Heart right ventricle (tissue), 16 donors: Measurements from ENCODE around the gene SFXN3. TPM values are rescaled to one million over a fixed set of nuclear protein-coding genes. Genes with fewer than 3 reads are reported as not detected.

Source experiments
- ATAC-seq, 8 donors: fragments of 200-7000 bp; cut with Tn5 transposase; one replicate each; pipeline ENCODE4 v1.9.1; 2020; ENCODE audit warnings: mild to moderate bottlenecking in 8 of 8, moderate library complexity in 8 of 8, moderate number of reproducible peaks in 1 of 8
- DNase-seq, 2 donors: peaks; one replicate each; pipeline ENCODE4 v3.0.0-alpha.2; 2020
- H3K27ac ChIP-seq, 10 donors: fragments of 200-600 bp; sonication (generic) in 2 of 10; one replicate each; pipeline versions ENCODE4 v1.5.0 to v1.8.0; 2020 to 2022; ENCODE audit warnings: mild to moderate bottlenecking in 3 of 10
- H3K27me3 ChIP-seq, 7 donors: fragments of 200-600 bp; one replicate each; pipeline ENCODE4 v1.8.0; 2021 to 2022; ENCODE audit warnings: mild to moderate bottlenecking in 2 of 7
- H3K36me3 ChIP-seq, 9 donors: fragments of 200-600 bp; sonication (generic) in 1 of 9; one replicate each; pipeline versions ENCODE4 v1.5.0 to v1.8.0; 2020 to 2022; ENCODE audit warnings: mild to moderate bottlenecking in 2 of 9
- H3K4me1 ChIP-seq, 9 donors: fragments of 200-600 bp; sonication (generic) in 1 of 9; one replicate each; pipeline versions ENCODE4 v1.5.0 to v1.8.0; 2020 to 2022; ENCODE audit warnings: mild to moderate bottlenecking in 4 of 9
- H3K4me3 ChIP-seq, 10 donors: fragments of 200-600 bp; sonication (generic) in 2 of 10; one replicate each; pipeline versions ENCODE4 v1.5.0 to v1.8.0; 2020 to 2022; ENCODE audit warnings: mild to moderate bottlenecking in 7 of 10, moderate library complexity in 2 of 10
- H3K9me3 ChIP-seq, 11 donors: fragments of 200-600 bp in 10 of 11; sonication (generic) in 2 of 11; one replicate each; pipeline versions ENCODE4 v1.5.0 to v1.8.0; 2013 to 2022; ENCODE audit warnings: mild to moderate bottlenecking in 2 of 11, control low read depth in 1 of 11, moderate library complexity in 1 of 11
- CTCF ChIP-seq, 9 donors: fragments of 200-600 bp; sonication (generic) in 2 of 9; IDR thresholded peaks; one replicate each; pipeline versions ENCODE4 v1.5.0 to v1.8.0; 2021 to 2022; ENCODE audit warnings: antibody characterized with exemption in 9 of 9, mild to moderate bottlenecking in 5 of 9, moderate library complexity in 1 of 9
- WGBS, 2 donors: extraction: QIAGEN DNeasy Blood & Tissue Kit; methylation state at CpG; one replicate each; pipeline ENCODE4 v1.1.7; 2013; ENCODE audit warnings: inconsistent platforms in 1 of 2; 5-methylcytosine and 5-hydroxymethylcytosine counted together
- intact Hi-C, 10 donors: fragments of 100-400 bp; cut with DNase I; formaldehyde crosslinking; loops; one replicate each; pipeline versions ENCODE4 v1.11.1 to v1.14.2; 2022
- polyA plus RNA-seq, 2 donors: library from polyadenylated mRNA; stranded (reverse); fragments of 200-250 nt; gene quantifications; one replicate each; pipeline ENCODE4 v1.2.3, GENCODE V29; 2013
- total RNA-seq, 10 donors: library from RNA; stranded (reverse); fragmentation: NEBNext Ultra II Directional in 3 of 10; extraction: Animal tissue kit (Norgen Biotek cat#: 25700) in 3 of 10; gene quantifications; one replicate each; pipeline versions ENCODE4 v1.2.1 to v1.2.4, GENCODE V29; 2021 to 2023
- donor health status: Arrhythmogenic right ventricular cardiomyopathy.
- donor health status: ischemic (EF 13 %, LVEDD 7.1; RV severe dilation, severe dysfunction).
- donor health status: healthy with polysubstance abuse.
- donor health status: DM: no; HTN: yes; CAD: no.
- donor health status: DM: no; HTN: no; CAD: no.
- donor health status: ischemic (EF 25% LVEDD 6.9; RV normal size, moderate dysfunction).
- donor health status: ischemic (EF 25% LVEDD 5.7; RV mildly dilated, moderate dysfunction).
- donor health status: healthy.
- donor health status: DM: yes; HTN: yes; CAD: no.
- donor health status: Ischemic cardiomyopathy.
- donor health status: ischemic (EF 35%, LVEDD 5.7; RV mildly dilated, moderate dysfunction).
- donor health status: nonischemic (EF 11% LVEDD 7.7; RV severe dilation, severe dysfunction).
- donor health status: DM: yes; HTN: yes; CAD: no.
- donor health status: PGD.
- donor health status: ischemic (EF 29% LVEDD 5.4; RV normal size, mild dysfunction).
- donor health status: nonischemic (EF 23%, LVEDD 6.1; RV moderate dilation, normal function).

The SFXN3 gene
- total and polyA plus RNA-seq, 12 donors: 8.4 to 25.7 (median 15.4) TPM

- intact Hi-C loops: no loop called here
- no peak overlapping the region for H3K27ac ChIP-seq
- no peaks in the 10 kb centered on the region for H3K27me3 ChIP-seq
- WGBS, 2 donors: 82 to 93% methylated on average over 7 of the region's 7 CpGs
- no peak for TF ChIP-seq CTCF (IDR thresholded peaks at IDR 0.05)
- H3K36me3 ChIP-seq: peaks cover 0 to 59% (median 28%) of the 10 kb centered on the region in 9 donors
- no peak overlapping the region for H3K4me3 ChIP-seq
- peaks cover 10 to 30% (median 23%) of the 10 kb centered on the region in 9 donors for H3K4me1 ChIP-seq
- DNase-seq: no peak
- no peaks in the 10 kb centered on the region for H3K9me3 ChIP-seq
- no peak for ATAC-seq
Measured at GRCh38 chr10:101035314-101035713, 4.3 kb downstream of the SFXN3 start.

DNA sequence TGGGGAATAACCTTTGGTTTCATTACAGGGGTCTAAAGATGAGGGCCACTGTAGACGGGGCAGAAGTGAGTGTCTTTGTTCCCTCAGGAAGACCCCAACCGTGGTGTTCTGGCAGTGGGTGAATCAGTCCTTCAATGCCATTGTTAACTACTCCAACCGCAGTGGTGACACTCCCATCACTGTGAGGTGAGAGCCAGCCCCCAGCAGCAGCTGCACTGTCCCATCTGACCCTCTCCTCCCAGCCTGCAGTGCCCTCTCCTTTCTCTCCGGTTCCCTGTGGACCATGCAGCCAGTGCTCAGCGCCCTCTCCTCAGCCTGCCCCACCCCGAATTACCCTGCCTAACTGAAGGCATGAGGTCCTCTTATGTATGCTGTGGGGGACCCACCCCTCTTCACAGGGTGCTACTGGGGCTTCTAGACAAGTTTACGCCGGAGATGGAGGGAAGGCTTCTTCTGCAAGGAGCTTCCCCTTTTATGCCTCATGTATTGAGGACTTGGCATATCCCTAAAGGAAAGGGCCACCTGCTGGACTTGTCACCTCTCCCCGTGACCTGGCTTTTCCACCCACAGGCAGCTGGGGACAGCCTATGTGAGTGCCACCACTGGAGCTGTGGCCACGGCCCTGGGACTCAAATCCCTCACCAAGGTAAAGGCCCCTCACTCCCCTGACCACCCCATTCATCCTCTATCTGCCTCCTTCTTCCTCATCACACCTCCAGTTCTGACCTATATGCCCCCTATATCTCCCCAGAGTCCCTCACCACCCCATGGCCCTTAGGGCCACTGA is 5.1 kb downstream of the SFXN3 start:
- Histone ChIP-seq H3K4me1 (peaks cover 4 to 24% (median 20%) of the 10 kb centered on the region in 9 donors), H3K9me3 (no peaks in the 10 kb centered on the region), H3K36me3 (peaks cover 0 to 59% (median 28%) of the 10 kb centered on the region in 9 donors), H3K27ac (no peak overlapping the region), H3K27me3 (no peaks in the 10 kb centered on the region), H3K4me3 (no peak overlapping the region)
- ATAC-seq: no peak
- intact Hi-C loops: no loop called here
- DNase-seq: no peak
- TF ChIP-seq CTCF (IDR thresholded peaks at IDR 0.05): no peak
- WGBS, 2 donors: 88 to 93% methylated on average over 10 of the region's 10 CpGs

- Histone ChIP-seq H3K4me3 (no peak overlapping the region), H3K27me3 (no peaks in the 10 kb centered on the region), H3K4me1 (peaks cover 4 to 28% (median 26%) of the 10 kb centered on the region in 9 donors), H3K36me3 (peaks cover 0 to 59% (median 28%) of the 10 kb centered on the region in 9 donors), H3K27ac (no peak overlapping the region), H3K9me3 (no peaks in the 10 kb centered on the region)
- intact Hi-C loops: no loop called here
- ATAC-seq (no peak), DNase-seq (no peak)
- 84% methylated on average over 7 of the region's 7 CpGs for WGBS, 2 donors
- no peak for TF ChIP-seq CTCF (IDR thresholded peaks at IDR 0.05)
Measured at GRCh38 chr10:101036726-101037125, 5.7 kb downstream of the SFXN3 start.

- DNase-seq: no peak
- Histone ChIP-seq H3K27ac (no peak overlapping the region), H3K36me3 (peaks cover 0 to 59% (median 28%) of the 10 kb centered on the region in 9 donors), H3K9me3 (no peaks in the 10 kb centered on the region), H3K4me1 (peaks cover 3 to 31% (median 19%) of the 10 kb centered on the region in 9 donors), H3K4me3 (no peak overlapping the region), H3K27me3 (no peaks in the 10 kb centered on the region)
- intact Hi-C loops: no loop called here
- no peak for ATAC-seq
- TF ChIP-seq CTCF (IDR thresholded peaks at IDR 0.05): no peak
- 69 to 70% methylated on average over 5 of the region's 5 CpGs for WGBS, 2 donors
Measured at GRCh38 chr10:101038484-101038883, 7.5 kb downstream of the SFXN3 start.
